Endothelial cell of hepatic sinusoid (primary cell): ENCODE data around the gene USP47.

Source experiments
- in situ Hi-C: cut with HindIII; loops from 2 replicates; pipeline ENCODE4 v1.10.0; 2017; ENCODE audit warnings: low sequenced_read_pairs

Gene USP47

GRCh38 chr11:11992257-11993212 lies 150.8 kb downstream of the USP47 start:
- in situ Hi-C loops = no loop called here

DNA sequence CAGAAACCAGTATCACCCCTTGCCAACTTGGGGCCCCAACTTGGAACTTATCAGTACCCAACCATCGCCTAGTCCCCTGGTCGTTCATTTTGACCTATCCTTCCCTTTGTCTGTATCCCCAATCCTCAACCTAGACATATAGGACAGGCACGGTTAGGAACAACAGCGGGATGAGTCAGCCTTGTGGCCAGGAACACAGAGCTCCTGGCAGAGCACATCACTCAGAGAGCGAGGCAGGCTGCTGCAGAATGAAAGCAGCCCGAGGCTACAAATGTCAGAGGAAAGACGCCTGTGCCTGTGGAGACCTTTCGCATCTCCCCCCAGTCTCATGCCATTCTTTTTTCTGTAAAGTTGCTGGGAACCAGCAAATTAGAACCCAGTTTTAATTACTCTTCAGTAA lies 152.1 kb downstream of the USP47 start:
- in situ Hi-C loops = no loop called here

GRCh38 chr11:11995601-11996000 lies 153.8 kb downstream of the USP47 start:
- in situ Hi-C loops = no loop called here

- in situ Hi-C loops = no loop called here
Observed at GRCh38 chr11:11996321-11997048, 154.7 kb downstream of the USP47 start.

GRCh38 chr11:11997049-11997322 lies 155.2 kb downstream of the USP47 start:
- in situ Hi-C loops = no loop called here

DNA sequence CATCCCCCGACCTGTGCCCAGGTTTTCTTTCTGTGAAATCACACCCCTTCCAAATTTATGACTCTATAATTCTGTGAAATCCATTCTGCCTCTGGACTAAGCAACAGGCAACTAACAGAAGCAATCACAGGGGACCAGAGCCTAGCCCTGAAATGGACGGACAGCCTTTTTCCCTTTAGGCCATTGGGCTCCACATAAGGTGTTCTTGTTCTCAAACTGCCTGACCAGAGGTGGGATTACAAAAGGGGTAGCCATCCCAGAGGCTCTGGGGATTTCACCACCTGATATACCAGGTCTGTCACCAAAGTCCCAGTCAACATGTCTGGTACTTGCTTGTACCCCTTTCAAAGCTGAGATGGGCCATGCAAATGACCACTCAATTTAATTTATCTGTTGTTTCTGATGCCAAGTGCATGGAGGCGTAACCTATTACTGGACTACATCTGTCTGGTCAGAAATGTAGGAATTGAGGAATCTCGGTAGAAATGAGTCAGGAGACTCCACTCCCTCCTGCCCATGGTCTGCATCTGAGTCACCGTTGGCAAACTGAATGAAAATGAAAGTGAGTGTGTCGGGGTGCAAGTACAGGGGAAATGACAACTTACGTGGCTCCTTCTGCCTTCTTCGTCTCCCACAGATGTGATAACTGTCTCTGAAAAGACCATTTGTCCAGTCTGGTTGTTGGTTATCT lies 156.5 kb downstream of the USP47 start:
- in situ Hi-C loops = no loop called here

DNA sequence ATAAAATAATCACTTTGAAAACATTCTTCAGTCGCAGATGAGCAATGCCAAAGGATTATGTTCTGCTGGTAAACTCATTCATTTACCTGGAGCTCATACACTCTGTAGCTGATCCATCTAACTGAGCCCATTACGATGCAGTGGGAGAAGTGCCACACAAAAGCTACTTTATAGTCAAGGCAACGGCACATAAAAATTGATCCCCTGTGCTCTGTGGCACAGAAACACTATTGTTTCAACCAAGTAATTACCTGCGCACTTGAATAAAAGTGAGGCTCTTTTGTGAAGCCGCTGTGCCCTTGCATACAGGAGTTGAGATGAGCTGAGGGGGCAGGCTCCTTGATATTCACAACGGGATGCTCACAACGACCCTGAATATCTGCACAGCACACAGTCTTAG lies 159.4 kb downstream of the USP47 start:
- in situ Hi-C loops = no loop called here

DNA sequence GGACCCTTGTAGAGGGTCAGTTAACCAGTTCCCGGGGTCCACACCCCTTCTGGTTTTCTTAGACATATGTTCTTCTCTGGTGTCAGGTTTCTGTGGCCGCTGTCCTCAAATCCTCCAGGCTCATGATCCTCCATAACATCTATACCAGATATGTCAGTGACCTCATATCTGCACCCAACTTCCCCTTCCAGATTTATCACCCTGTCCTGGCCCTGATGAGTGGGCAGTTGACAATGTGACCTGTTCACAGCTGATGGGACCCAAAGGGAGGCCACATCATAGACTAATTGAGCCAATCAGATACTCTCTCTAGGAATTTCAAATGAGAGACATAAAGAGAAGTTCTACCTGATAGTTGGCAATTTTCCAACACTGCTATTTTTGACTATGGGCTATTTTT lies 161.6 kb downstream of the USP47 start:
- in situ Hi-C loops = no loop called here

DNA sequence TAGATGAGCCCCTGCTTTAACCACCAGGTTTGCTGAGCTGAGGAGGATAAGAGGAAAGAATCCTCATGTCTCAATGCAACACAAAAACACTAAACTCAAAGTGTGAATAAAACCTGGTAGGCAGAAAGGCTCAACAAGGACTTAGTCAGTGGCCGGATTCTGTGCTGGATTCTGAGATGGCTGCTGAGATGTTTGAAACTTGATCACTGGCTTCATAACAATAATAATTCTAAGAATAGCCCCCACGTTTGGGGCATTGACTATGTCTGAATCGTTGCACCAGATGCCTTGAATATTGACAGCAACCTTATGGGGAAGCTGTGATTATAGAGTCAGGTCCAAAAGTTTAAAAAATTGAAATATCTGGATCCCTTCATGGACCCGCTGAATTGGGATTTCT lies 162.0 kb downstream of the USP47 start:
- in situ Hi-C loops = no loop called here

DNA sequence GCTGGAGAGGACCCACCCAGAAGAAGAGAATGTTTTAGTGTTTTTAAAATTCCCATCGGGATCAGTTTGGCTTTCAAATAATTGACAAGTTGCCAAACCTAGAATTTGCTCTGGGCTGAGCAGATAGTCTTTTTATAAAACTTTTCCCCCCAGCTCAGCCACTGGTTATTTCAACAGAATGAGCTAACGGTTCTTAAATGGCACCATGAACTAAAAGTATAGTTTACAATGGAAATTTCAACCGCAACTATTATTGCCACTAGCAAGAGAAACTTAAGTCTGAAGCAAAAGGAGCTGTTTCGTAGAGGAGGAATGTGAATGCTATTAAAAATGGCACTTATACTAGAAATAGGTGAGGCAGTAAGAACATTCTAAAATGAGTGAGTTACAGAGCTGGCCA lies 163.3 kb downstream of the USP47 start:
- in situ Hi-C loops = loop anchor here (5.0 kb wide), 1 partner anchor 48 kb away; no protein-coding TSS in a partner anchor

DNA sequence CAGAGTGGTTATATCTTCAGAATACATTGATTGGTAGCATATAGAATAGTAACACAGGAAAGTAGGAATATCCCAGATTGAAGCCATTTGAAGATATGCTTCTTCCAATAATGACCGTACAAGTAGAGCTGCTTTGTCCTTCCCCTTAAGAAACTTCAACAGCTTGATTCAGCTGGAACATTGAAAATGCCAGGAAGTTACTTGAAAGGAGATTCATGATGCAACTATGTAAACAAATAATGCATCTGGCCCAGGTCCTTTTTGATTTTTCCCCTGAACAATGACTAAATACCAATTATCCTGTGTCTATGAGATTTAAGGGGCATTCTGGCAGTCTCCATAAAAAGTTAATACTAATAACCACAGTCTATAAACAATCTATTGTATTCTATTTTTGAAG lies 163.7 kb downstream of the USP47 start:
- in situ Hi-C loops = loop anchor here (5.0 kb wide), 1 partner anchor 48 kb away; no protein-coding TSS in a partner anchor

DNA sequence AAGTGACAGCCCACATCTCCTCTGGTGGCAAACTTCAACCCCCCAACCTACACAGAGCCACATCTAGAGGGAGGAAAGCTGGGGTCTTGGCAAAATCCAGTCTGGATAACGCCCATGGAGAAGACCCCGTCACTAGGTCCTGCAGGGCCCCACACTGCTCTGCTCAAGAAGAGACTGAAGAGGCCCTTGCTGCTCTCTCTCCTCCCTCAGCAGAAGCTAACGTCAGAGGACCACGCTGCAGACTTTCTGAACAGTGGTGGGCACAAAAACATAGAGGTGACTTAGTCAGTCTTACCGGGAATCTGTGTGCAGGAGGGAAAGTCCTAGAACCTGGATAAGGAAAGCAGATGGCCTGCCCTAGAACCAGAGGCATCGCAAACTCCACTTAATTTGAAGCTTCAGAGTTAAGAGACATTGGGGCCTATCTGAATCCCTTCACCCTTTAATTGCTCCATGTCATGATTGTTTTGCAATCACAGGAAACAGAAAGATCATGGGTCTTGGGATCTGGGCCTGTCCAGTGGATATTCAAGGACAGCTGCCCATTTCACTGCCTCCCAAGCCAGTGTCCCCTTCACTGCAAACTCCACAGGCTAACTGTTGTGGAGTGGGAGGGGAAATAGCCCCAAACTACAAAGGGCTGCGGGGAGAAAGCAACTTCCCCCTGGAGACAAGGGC lies 164.9 kb downstream of the USP47 start:
- in situ Hi-C loops = loop anchor here (5.0 kb wide), 1 partner anchor 49 kb away; no protein-coding TSS in a partner anchor

- in situ Hi-C loops = loop anchor here (5.0 kb wide), 1 partner anchor 50 kb away; no protein-coding TSS in a partner anchor
Observed at GRCh38 chr11:12007230-12007593, 165.4 kb downstream of the USP47 start.

DNA sequence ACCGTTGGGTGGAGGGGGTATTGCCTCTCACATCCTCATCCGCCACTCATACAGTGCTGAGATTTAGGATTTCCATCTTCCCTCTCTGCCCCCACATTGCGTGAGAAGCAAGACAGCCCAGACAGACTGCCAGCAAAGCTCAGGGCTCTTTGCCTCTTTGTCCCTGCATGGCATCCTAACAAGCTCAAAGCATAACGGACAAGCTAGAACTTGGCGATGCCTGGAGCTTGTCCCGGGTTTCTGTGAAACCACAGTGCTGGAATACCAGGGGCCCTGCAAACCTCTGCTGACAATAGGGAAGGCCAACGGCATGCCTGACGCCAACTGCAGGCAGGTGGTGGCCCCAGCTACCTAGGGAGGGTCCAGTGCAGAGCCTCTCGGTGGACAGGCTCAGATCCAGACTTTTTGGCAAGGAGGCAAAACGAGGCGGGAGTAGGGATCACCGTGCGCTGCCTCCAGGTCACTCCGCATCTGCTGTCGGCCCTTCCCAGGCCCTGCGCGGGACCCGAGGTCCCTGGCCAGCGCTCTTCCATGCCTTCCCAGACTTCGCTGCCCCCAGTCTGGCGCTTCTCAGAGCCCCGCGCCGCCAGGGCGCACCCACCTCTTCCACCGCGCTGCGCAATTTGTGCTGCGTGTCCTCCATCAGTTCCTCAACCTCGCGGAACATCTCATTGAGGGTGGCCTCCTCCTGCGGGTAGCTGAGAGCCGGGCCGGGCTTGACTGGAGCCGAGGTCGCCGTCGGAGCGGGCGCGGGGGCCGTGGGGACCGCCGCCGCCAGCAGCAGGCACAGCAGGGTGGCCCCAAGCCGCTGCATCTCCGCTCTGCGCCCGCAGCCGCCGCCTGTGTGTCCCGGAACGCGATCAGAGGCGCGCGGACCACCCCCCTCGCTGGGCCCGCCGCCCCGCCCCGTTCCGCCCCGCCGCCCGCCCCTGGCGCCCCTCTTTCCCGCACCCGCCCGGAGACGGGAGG lies 166.3 kb downstream of the USP47 start, which contains the start of gene DKK3:
Gene DKK3 (minus strand): TSS at position 858 of the 969 bp plus-strand sequence. CDS start 44 bp downstream, at position 814.
- in situ Hi-C loops = loop anchor here (5.0 kb wide), 1 partner anchor 51 kb away; no protein-coding TSS in a partner anchor
